GF-D8 (cell line): ENCODE data around the gene RBM28.

ENCODE experiments used
- DNase-seq: peaks from one replicate; lab custom pipeline; 2025; lab: John Stamatoyannopoulos, UW

RBM28 gene

GRCh38 chr7:128260069-128260795, 83.5 kb downstream of the RBM28 start:
- DNase-seq, result no peak

- no peak for DNase-seq
Observed at GRCh38 chr7:128259131-128260061, 84.3 kb downstream of the RBM28 start.

- no peak for DNase-seq
Observed at GRCh38 chr7:128257458-128257857, 86.2 kb downstream of the RBM28 start.

- DNase-seq, result no peak
Observed at GRCh38 chr7:128255271-128255670, 88.4 kb downstream of the RBM28 start.

- DNase-seq, result no peak
Observed at GRCh38 chr7:128254470-128254869, 89.2 kb downstream of the RBM28 start.

GRCh38 chr7:128253701-128254100, 90.0 kb downstream of the RBM28 start:
- no peak for DNase-seq

- no peak for DNase-seq
Observed at GRCh38 chr7:128251337-128251736, 92.4 kb downstream of the RBM28 start.
